ENCODE measurements around the gene RPS6KC1. TPM values are rescaled to one million over a fixed set of nuclear protein-coding genes. Genes with fewer than 3 reads are reported as not detected.
"Not testable (repeated sequence)": the region's sequence is repeated elsewhere in the genome, so short reads cannot be mapped to it uniquely, and the experiment has no call there.

Gene RPS6KC1
- total RNA-seq, 1 donor from 2014 or later, result 9.3 TPM

- Histone ChIP-seq H3K27ac (replicated peaks) (no peak overlapping the region), H3K4me3 (no peak overlapping the region), H3K27me3 (ENCODE audit: low read depth) (no peaks in the 10 kb centered on the region), H3K36me3 (no peaks in the 10 kb centered on the region), H3K9me3 (replicated peaks) (peaks cover 8% of the 10 kb centered on the region), H3K4me1 (peaks cover 17% of the 10 kb centered on the region)
- DNase-seq, result no peak
- intact Hi-C loops (cut with micrococcal nuclease), result no loop called here
- TF ChIP-seq, protein P1, sequence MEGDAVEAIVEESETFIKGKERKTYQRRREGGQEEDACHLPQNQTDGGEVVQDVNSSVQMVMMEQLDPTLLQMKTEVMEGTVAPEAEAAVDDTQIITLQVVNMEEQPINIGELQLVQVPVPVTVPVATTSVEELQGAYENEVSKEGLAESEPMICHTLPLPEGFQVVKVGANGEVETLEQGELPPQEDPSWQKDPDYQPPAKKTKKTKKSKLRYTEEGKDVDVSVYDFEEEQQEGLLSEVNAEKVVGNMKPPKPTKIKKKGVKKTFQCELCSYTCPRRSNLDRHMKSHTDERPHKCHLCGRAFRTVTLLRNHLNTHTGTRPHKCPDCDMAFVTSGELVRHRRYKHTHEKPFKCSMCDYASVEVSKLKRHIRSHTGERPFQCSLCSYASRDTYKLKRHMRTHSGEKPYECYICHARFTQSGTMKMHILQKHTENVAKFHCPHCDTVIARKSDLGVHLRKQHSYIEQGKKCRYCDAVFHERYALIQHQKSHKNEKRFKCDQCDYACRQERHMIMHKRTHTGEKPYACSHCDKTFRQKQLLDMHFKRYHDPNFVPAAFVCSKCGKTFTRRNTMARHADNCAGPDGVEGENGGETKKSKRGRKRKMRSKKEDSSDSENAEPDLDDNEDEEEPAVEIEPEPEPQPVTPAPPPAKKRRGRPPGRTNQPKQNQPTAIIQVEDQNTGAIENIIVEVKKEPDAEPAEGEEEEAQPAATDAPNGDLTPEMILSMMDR (IDR thresholded peaks at IDR 0.05; ENCODE audit: borderline replicate concordance), result no peak
Measured at GRCh38 chr1:213138391-213138790, 87.3 kb downstream of the RPS6KC1 start.

DNA sequence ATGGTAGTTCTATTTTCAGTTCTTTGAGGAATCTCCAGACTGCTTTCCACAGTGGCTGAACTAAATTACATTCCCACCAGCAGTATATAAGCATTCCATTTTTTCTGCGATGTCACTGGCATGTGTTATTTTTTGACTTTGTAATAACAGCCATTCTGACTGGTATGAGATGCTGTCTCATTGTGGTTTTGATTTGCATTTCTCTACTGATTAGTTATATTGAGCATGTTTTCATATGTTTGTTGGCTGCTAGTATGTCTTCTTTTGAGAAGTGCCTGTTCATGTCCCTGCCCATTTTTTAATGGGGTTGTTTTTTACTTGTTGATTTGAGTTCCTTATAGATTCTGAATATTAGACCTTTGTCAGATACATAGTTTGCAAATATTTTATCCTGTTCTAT lies 87.9 kb downstream of the RPS6KC1 start:
- H3K4me3 ChIP-seq, result no peak overlapping the region
- no peak overlapping the region for H3K27ac ChIP-seq (replicated peaks)
- peaks cover 17% of the 10 kb centered on the region for H3K4me1 ChIP-seq
- peaks cover 8% of the 10 kb centered on the region for H3K9me3 ChIP-seq (replicated peaks)
- H3K36me3 ChIP-seq, result no peaks in the 10 kb centered on the region
- no peaks in the 10 kb centered on the region for H3K27me3 ChIP-seq (ENCODE audit: low read depth)
- TF ChIP-seq, protein P1 (IDR thresholded peaks at IDR 0.05; ENCODE audit: borderline replicate concordance), result no peak
- intact Hi-C loops (cut with micrococcal nuclease), result no loop called here
- DNase-seq, result no peak

DNA sequence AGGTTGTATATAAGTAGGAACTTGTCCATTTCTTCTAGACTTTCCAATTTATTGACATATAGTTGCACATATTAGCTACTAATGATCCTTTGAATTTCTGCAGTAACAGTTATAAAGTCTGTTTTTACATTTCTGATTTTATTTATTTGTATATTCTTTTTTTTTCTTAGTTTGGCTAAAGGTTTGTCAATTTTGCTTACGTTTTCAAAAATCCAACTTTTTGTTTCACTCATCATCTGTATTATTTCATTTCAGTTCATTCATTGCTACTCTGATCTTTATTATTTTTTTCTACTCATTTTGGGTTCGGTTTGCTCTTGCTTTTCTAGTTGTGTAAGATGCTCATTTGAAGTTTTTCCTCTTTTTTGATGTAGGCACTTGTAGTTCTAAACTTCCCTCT lies 97.9 kb downstream of the RPS6KC1 start:
- peaks cover 7% of the 10 kb centered on the region for H3K9me3 ChIP-seq (replicated peaks)
- no peak overlapping the region for H3K4me3 ChIP-seq
- no peak overlapping the region for H3K27ac ChIP-seq (replicated peaks)
- no peak for DNase-seq
- intact Hi-C loops (cut with micrococcal nuclease), result no loop called here
- H3K27me3 ChIP-seq (ENCODE audit: low read depth), result no peaks in the 10 kb centered on the region
- TF ChIP-seq, protein P1 (IDR thresholded peaks at IDR 0.05; ENCODE audit: borderline replicate concordance), result no peak
- H3K4me1 ChIP-seq, result no peaks in the 10 kb centered on the region
- no peaks in the 10 kb centered on the region for H3K36me3 ChIP-seq

DNA sequence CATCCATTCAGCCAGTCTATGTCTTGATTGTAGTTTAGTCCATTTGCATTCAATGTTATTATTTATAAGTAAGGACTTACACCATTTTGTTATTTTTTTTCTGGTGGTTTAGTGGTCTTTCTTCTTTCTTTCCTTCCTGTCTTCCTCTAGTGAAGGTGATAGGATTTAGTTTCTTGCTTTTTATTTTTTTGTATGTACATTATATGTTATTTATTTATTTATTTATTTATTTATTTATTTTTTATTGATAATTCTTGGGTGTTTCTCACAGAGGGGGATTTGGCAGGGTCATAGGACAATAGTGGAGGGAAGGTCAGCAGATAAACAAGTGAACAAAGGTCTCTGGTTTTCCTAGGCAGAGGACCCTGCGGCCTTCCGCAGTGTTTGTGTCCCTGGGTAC lies 99.0 kb downstream of the RPS6KC1 start:
- H3K4me3 ChIP-seq; H3K9me3 ChIP-seq (replicated peaks); H3K27ac ChIP-seq (replicated peaks); DNase-seq; H3K36me3 ChIP-seq; intact Hi-C loops (cut with micrococcal nuclease); H3K4me1 ChIP-seq; H3K27me3 ChIP-seq (ENCODE audit: low read depth): not testable (repeated sequence)

DNA sequence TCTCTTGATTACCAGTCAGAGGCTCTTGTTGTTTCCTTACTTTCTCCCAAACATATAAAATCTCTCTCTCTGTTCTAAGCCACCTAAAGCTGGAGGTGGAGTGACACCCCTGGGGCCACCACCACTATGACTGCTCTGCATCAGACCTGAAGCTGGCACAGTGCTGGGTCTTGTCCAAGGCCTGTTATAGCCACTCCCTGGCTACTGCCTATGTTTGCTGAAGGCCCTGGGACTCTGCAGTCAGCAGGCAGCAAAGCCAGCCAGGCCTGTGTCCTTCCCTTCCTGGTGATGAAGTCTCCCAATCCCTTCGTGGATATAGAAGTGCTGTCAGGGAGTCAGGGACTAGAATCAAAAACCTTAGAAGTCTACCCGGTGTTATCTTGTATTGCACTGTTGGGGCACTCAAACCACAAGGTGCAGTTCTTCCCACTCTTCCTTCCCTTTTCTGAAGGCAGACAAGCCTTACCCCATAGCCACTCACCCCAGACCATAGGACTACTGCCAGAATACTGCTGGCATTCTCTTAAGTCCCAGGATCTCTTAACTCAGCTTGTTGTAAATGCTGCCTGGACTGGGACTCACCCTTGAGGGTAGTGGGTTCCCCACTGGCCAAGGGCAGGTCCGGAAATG lies 103.1 kb downstream of the RPS6KC1 start:
- intact Hi-C loops (cut with micrococcal nuclease), result no loop called here
- H3K9me3 ChIP-seq (replicated peaks), result peaks cover 12% of the 10 kb centered on the region
- H3K4me1 ChIP-seq, result peaks cover 19% of the 10 kb centered on the region

GRCh38 chr1:213159376-213159775 lies 108.3 kb downstream of the RPS6KC1 start:
- Histone ChIP-seq H3K36me3 (peaks cover 3% of the 10 kb centered on the region), H3K27ac (replicated peaks) (no peak overlapping the region), H3K4me1 (peaks cover 31% of the 10 kb centered on the region), H3K4me3 (no peak overlapping the region), H3K9me3 (replicated peaks) (peaks cover 12% of the 10 kb centered on the region), H3K27me3 (ENCODE audit: low read depth) (no peaks in the 10 kb centered on the region)
- no peak for DNase-seq
- intact Hi-C loops (cut with micrococcal nuclease), result no loop called here
- TF ChIP-seq, protein P1 (IDR thresholded peaks at IDR 0.05; ENCODE audit: borderline replicate concordance), result no peak

More for the DNA sequence above, 103.1 kb downstream of the RPS6KC1 start:
- Histone ChIP-seq H3K27me3 (ENCODE audit: low read depth) (no peaks in the 10 kb centered on the region), H3K4me3 (no peak overlapping the region), H3K27ac (replicated peaks) (no peak overlapping the region), H3K36me3 (no peaks in the 10 kb centered on the region)
- TF ChIP-seq, protein P1 (IDR thresholded peaks at IDR 0.05; ENCODE audit: borderline replicate concordance), result no peak
- DNase-seq, result no peak

DNA sequence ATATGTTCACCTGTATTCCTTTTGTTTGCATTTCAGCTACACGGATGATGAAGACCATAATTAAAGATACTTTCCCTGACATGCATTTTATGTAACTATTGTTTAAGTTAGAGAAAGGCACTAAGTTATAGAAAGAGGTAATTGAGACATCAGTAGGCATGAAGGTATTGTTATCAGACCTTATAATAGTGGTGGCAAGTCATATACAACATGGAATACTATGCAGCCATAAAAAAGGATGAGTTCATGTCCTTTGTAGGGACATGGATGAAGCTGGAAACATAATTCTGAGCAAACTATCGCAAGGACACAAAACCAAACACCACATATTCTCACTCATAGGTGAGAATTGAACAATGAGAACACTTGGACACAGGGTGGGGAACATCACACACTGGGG lies 109.4 kb downstream of the RPS6KC1 start:
- Histone ChIP-seq H3K4me1 (peaks cover 31% of the 10 kb centered on the region), H3K9me3 (replicated peaks) (peaks cover 12% of the 10 kb centered on the region)
- H3K27me3 ChIP-seq (ENCODE audit: low read depth); intact Hi-C loops (cut with micrococcal nuclease); H3K36me3 ChIP-seq; DNase-seq; H3K4me3 ChIP-seq; H3K27ac ChIP-seq (replicated peaks): not testable (repeated sequence)

Measured in left ventricle myocardium inferior (tissue), 1 donor.